Activated gamma-delta T cell treated with anti-CD3 and anti-CD28 coated beads, Interleukin-2, amount 50 U/mL, for 16 hours (primary cell): ENCODE results near the gene CALHM2.

ENCODE experiments used
- DNase-seq: peaks from one replicate; pipeline ENCODE4 v3.0.0-alpha.2; 2020; ENCODE audit warnings: low read depth

Gene CALHM2

DNA sequence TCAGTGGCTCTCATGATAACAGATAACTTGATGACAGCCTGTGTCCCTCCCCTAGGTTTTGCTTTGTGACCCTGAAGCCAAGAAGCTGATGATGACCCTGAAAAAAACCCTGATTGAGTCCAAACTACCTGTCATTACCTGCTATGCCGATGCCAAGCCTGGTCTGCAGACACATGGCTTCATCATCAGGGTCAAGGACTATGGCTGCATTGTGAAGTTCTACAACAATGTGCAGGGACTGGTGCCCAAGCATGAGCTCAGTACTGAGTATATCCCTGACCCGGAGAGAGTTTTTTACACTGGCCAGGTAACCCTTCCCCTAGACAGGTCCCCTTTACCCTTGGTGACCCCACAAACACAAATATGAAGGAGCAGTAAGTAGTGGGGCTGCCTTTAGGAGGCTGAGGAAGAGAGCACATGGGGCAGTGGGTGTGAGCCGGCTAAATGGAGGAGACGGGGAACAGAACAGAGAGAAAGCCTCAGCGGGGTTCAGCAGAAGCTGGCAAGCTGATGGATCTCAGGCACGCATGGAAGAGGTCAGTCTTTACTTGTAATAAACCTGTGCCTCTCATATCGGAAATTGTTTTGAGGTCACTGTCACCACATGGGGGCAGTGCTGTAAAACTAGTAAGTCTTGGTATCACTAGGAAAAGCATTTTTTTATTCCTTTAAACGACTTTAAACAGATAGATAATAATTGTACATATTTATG, 35.6 kb downstream of the CALHM2 start:
- peak; percentile 41 for DNase-seq

DNA sequence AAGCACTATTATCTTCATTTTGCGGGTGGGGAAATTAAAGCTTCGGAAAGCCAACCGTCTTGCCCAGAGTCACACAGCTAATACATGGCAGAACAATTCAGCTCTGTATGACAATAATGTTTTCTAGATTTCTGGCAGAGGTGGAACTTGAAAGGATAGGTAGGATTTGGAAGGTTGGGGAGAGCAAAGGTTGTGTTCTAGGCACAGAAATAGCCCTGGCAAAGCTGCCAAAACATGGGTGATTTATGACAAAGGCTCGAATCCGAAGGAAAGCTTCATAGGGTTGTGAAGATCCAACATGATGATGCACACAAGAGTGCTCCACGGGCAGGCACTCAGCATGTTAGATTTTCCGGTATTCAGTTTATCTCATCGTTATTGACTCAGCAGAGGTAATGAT, 36.6 kb downstream of the CALHM2 start:
- DNase-seq, result no peak

- no peak for DNase-seq
Measured at GRCh38 chr10:103413564-103413963, 38.6 kb downstream of the CALHM2 start.

DNA sequence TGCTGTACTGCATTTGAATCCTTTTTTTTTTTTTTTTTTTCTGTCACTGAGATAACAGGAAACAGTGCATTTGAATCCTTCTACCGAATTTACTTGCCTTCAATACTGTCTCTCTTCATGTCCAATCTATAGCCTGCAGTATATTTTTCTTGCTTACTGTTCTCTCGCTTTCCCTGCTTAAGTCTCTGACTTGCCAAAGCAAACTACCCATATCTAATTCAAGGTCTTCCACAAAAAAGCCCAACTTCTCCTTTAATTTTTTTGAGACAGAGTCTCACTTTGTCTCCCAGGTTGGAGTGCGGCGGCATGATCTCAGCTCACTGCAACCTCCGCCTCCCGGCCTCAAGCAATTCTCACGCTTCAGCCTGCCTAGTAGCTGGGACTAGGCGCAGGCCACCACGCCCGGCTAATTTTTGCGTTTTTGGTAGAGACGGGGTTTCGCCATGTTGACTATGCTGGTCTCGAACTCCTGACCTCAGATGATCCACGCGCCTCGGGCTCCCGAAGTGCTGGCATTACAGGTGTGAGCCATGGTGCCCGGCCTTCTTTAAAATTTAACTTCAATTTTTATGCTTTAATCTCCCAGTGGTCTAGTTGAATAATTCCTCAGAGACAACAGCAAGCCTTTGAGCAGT, 54.9 kb downstream of the CALHM2 start:
- no peak for DNase-seq

GRCh38 chr10:103396789-103397087, 55.4 kb downstream of the CALHM2 start:
- no peak for DNase-seq
